Type B pancreatic cell (in vitro differentiated cells): ENCODE results near the gene RCSD1. TPM values are rescaled to one million over a fixed set of nuclear protein-coding genes. Genes with fewer than 3 reads are reported as not detected.

Experiments used
- DNase-seq: peaks from one replicate; pipeline ENCODE4 v3.0.0; 2021; ENCODE audit warnings: mixed read lengths; ENCODE audit not compliant: unreplicated experiment; ENCODE audit errors: extremely low spot score
- H3K27ac Mint-ChIP-seq: 2 replicates; pipeline ENCODE4 v1.8.0; 2021; ENCODE audit warnings: mild to moderate bottlenecking, mixed read lengths
- H3K27me3 Mint-ChIP-seq: 2 replicates; pipeline ENCODE4 v1.8.0; 2021; ENCODE audit warnings: mixed read lengths
- H3K36me3 Mint-ChIP-seq: 2 replicates; pipeline ENCODE4 v1.8.0; 2021; ENCODE audit warnings: mixed read lengths
- H3K4me1 Mint-ChIP-seq: one replicate; pipeline ENCODE4 v1.8.0; 2021; ENCODE audit warnings: mixed read lengths; ENCODE audit not compliant: unreplicated experiment
- H3K4me3 Mint-ChIP-seq: 2 replicates; pipeline ENCODE4 v1.8.0; 2021; ENCODE audit warnings: mild to moderate bottlenecking, mixed read lengths
- H3K9me3 Mint-ChIP-seq: 2 replicates; pipeline ENCODE4 v1.8.0; 2021; ENCODE audit warnings: mixed read lengths
- CTCF ChIP-seq: fragments of 200-600 bp; sonication (generic); conservative IDR thresholded peaks from 2 replicates; pipeline ENCODE4 v1.5.0; 2021; ENCODE audit warnings: antibody characterized with exemption, mild to moderate bottlenecking
- total RNA-seq: library from RNA; stranded (reverse); gene quantifications from 2 replicates; pipeline ENCODE4 v1.2.1, GENCODE V29; 2021; ENCODE audit warnings: low replicate concordance

Gene RCSD1
- total RNA-seq, 1 donor from 2014 or later, result 0.75 TPM

- no peaks in the 10 kb centered on the region for H3K27me3 Mint-ChIP-seq
- peak overlapping the region; percentile 98 for H3K4me3 Mint-ChIP-seq
- peak overlapping the region; percentile 82 for H3K27ac Mint-ChIP-seq
- no peaks in the 10 kb centered on the region for H3K9me3 Mint-ChIP-seq
- peaks cover 34% of the 10 kb centered on the region for H3K4me1 Mint-ChIP-seq
- peak; percentile 75 for DNase-seq
- H3K36me3 Mint-ChIP-seq, result peaks cover 10% of the 10 kb centered on the region
- TF ChIP-seq CTCF, result no peak
Measured at GRCh38 chr1:167722152-167722869, 92.3 kb downstream of the RCSD1 start.

DNA sequence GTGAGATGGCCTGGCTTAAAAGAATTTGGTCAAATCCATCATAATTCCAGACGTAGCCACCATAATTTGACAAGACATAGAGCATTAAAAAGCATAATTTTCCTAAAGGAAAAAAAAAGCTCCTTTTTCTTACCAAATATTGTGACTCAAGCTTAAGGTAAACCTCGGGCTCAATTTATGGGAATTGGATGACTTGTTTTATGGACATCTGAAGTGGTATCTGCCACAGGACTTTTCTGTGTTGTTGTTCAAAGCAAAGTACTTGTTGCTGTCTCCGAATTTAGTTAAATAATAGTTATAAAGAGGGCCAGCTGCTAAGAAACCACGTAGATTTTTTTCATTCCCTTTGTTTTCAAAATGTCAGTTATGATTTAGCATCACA is 92.8 kb downstream of the RCSD1 start:
- Mint-ChIP-seq H3K4me1 (peaks cover 38% of the 10 kb centered on the region), H3K27ac (peak overlapping the region; percentile 71)

DNA sequence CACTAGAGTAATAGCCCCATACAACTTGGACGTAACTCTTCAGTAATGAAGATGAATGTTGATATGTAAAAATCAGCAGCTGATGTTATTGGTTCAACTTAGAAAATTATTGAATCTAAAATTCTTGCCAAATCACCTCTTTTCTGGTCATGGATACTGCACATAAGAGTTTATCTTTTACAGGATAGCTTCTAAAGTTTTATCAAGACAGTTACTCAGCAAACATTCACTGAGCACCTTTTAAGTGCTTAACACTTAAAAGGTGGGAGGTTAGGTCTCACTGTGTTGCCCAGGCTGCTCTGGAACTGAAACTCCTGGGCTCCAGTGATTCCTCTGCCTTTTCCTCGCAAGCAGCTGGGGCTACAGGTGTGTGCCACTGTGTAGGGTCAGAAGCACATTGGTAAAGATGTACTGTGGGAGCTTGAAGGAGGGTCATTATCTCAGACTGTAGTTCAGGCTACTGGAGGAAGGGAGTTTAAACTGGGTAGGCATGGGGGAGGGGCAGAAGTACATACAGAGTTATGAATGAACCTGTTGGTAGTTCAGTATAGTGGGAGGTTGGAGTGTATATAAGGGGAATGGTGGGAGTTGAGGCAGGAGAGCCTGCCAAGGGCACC is 93.8 kb downstream of the RCSD1 start:
- H3K36me3 Mint-ChIP-seq, result peaks cover 17% of the 10 kb centered on the region
- H3K27ac Mint-ChIP-seq, result peak overlapping the region; percentile 71
- TF ChIP-seq CTCF, result no peak
- peak overlapping the region; percentile 98 for H3K4me3 Mint-ChIP-seq
- peaks cover 38% of the 10 kb centered on the region for H3K4me1 Mint-ChIP-seq
- no peak for DNase-seq
- no peaks in the 10 kb centered on the region for H3K9me3 Mint-ChIP-seq
- H3K27me3 Mint-ChIP-seq, result no peaks in the 10 kb centered on the region

More for the DNA sequence above, 92.8 kb downstream of the RCSD1 start:
- H3K4me3 Mint-ChIP-seq, result peak overlapping the region; percentile 98
- no peaks in the 10 kb centered on the region for H3K9me3 Mint-ChIP-seq
- no peak for DNase-seq
- TF ChIP-seq CTCF, result no peak
- peaks cover 14% of the 10 kb centered on the region for H3K36me3 Mint-ChIP-seq
- no peaks in the 10 kb centered on the region for H3K27me3 Mint-ChIP-seq

GRCh38 chr1:167726008-167726407 is 96.0 kb downstream of the RCSD1 start:
- Mint-ChIP-seq H3K4me3 (peak overlapping the region; percentile 39), H3K9me3 (no peaks in the 10 kb centered on the region), H3K4me1 (peaks cover 34% of the 10 kb centered on the region), H3K27ac (no peak overlapping the region), H3K36me3 (peaks cover 24% of the 10 kb centered on the region), H3K27me3 (no peaks in the 10 kb centered on the region)
- no peak for TF ChIP-seq CTCF
- no peak for DNase-seq

DNA sequence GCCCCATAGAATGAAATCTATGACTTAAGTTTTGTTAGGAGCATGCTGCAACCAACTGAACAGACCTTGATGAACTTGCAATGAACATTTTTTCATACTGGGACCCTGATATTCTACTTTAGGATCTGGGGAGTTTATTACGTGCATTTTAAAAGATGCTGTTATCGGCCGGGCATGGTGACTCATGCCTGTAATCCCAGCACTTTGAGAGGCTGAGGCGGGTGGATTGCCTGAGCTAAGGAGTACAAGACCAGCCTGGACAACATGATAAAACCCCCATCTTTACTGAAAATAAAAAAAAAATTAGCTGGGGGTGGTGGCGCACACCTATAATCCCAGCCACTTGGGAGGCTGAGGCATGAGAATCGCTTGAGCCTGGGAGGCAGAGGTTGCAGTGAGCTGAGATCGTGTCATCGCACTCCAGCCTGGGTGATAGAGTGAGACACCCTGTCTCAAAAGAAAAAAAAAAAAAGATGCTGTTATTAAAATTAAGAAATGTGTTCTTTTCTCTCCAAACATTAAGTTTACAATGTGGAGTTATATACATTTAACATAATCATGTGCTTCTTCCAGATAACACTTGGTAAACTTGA is 98.9 kb downstream of the RCSD1 start:
- no peak for DNase-seq
- Mint-ChIP-seq H3K9me3 (no peaks in the 10 kb centered on the region), H3K36me3 (peaks cover 27% of the 10 kb centered on the region), H3K4me1 (peaks cover 21% of the 10 kb centered on the region), H3K4me3 (no peak overlapping the region), H3K27ac (no peak overlapping the region), H3K27me3 (no peaks in the 10 kb centered on the region)
- TF ChIP-seq CTCF, result no peak
